Measurements from ENCODE around the gene TMEM129. TPM values are rescaled to one million over a fixed set of nuclear protein-coding genes. Genes with fewer than 3 reads are reported as not detected.

The TMEM129 gene
- total RNA-seq, 3 donors from 2014 or later, result 40.5 to 47.3 (median 41.6) TPM

DNA sequence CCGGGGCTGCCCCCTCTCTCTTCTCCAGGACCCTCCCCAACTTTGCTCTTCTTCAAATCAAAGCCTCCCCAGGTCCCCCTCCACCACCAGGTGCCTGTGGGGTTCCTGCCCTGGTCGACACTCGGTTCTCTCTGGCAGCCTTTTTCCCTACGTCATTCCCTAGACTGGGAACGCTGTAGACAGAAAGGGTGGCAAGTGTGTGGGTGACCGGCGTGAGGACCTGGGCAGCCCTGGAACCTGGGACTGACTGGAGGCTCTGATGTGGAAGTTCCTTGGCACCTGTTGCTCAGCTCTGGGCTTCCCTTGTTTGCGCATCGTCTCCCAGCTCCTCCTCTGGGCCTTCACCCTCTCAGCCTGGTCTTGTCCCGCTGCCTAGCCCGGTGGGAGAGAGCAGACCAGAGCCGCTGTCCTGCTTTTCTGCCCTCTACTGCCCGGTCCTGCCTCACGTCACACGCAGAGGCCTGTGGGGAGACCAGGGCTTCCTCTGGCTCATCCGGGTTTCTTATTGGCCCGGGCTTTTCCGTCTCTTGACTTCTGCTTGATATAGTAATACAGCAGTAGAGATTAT lies 1.5 kb upstream of the TMEM129 start:
- peak overlapping the region in 1 of 3 donors; percentile 63 for H3K4me3 ChIP-seq
- TF ChIP-seq POLR2AphosphoS5 (IDR thresholded peaks at IDR 0.05), result no peak
- TF ChIP-seq POLR2A (IDR thresholded peaks at IDR 0.05), result no peak
- TF ChIP-seq, protein P1, sequence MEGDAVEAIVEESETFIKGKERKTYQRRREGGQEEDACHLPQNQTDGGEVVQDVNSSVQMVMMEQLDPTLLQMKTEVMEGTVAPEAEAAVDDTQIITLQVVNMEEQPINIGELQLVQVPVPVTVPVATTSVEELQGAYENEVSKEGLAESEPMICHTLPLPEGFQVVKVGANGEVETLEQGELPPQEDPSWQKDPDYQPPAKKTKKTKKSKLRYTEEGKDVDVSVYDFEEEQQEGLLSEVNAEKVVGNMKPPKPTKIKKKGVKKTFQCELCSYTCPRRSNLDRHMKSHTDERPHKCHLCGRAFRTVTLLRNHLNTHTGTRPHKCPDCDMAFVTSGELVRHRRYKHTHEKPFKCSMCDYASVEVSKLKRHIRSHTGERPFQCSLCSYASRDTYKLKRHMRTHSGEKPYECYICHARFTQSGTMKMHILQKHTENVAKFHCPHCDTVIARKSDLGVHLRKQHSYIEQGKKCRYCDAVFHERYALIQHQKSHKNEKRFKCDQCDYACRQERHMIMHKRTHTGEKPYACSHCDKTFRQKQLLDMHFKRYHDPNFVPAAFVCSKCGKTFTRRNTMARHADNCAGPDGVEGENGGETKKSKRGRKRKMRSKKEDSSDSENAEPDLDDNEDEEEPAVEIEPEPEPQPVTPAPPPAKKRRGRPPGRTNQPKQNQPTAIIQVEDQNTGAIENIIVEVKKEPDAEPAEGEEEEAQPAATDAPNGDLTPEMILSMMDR (IDR thresholded peaks at IDR 0.05), result no peak
- peaks cover 8 to 15% of the 10 kb centered on the region in 2 donors for H3K4me1 ChIP-seq
- H3K27me3 ChIP-seq, result no peaks in the 10 kb centered on the region
- peak overlapping the region in 1 of 2 donors; percentile 38 for H3K27ac ChIP-seq
- intact Hi-C loops (cut with DNase I; ENCODE audit: low total_unique reads), result no loop called here
- no peak for DNase-seq (ENCODE audit: low spot score in 2 of 2)
- H3K36me3 ChIP-seq, result no peaks in the 10 kb centered on the region
- no peaks in the 10 kb centered on the region for H3K9me3 ChIP-seq

DNA sequence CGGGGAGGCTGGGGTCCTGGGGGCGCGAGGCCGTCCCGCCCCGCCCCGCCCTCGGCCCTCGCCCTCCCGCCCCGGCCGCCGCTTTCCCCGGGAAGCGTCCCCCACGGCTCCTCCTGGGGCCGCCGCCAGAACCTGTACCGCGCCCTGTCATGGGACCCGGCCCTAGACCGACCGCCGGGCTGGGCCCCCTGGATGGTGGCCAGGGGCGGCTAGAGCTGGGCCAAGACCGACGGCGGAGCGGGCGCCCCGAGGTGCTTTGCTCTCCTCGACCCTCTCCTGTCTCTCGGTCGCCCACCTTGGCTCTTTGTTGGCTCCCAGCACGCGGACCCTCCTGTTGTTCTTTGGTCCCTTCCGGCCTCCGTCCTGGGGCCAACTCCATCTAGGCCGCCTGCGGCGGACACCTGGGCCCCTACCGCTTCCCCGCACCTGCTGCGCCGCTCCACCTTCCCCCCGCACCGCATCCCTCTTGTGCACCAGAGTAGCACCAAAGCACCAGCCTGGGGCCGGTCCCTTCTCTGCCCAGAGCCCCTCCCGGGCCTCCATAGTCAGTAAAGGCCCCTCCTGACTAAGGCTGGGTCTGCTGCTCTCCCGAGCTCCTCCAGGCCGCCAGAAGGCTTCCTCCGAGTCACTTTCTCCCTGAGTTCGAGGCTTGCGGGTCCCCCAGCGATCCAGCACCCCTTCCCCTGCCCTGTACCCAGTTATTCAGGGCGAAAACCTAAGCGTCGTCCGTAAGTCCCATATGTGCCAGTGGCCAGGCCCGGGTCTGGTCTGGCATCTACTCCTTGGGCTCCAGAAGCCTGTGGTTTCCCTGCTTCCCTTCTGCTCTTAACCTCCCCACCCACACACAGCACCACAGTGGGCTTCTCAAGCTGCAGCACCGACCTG lies 785 bp upstream of the TMEM129 start:
- H3K9me3 ChIP-seq, result no peaks in the 10 kb centered on the region
- peak overlapping the region in 1 of 2 donors; percentile 90 for H3K27ac ChIP-seq
- intact Hi-C loops (cut with DNase I; ENCODE audit: low total_unique reads), result no loop called here
- H3K4me3 ChIP-seq, result peak overlapping the region; percentile 63 to 83 (median 80)
- DNase-seq (ENCODE audit: low spot score in 2 of 2), result no peak
- no peaks in the 10 kb centered on the region for H3K36me3 ChIP-seq
- TF ChIP-seq, protein P1 (IDR thresholded peaks at IDR 0.05), result no peak
- no peak for TF ChIP-seq POLR2AphosphoS5 (IDR thresholded peaks at IDR 0.05)
- TF ChIP-seq POLR2A (IDR thresholded peaks at IDR 0.05), result no peak
- H3K4me1 ChIP-seq, result peaks cover 8 to 15% of the 10 kb centered on the region in 2 donors
- no peaks in the 10 kb centered on the region for H3K27me3 ChIP-seq

DNA sequence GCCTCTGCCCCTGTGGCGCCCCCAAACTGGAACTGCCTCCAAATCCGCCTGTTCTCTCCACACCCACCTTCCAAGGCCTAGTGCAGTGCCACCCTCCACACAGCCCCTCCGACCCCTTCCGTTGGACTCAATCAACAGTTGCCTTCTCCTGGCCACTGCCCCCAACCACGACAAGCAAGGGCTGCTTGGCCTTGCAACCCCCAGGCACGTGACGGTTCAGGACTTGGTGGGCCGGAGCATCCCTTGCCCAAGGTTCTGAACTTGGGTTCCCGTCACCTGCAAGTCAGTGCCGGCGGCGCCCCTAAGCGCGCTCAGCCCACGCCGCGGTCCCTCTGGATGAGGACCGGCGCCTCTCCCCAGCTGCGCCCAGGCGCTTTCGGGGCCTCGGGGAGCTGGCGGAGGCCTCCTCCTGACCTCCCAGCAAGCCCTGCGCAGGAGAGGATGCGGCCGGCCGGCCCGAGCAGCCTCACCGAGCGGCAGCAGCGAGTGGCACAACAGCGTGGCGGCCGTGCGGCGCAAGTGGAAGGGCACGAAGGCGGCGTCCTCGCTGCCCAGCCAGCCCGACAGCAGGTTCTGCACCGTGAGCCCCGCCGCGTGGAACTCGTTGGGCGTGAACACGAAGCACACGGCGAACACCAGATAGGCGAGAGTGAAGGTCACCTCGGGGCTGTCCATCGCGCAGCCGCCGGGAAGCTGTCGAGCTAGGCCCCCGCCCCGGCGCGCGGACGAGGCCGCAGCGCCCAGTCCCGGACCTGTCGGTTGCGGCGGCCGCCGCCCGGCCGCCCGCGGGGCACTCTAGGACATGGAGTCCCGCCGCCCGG lies 750 bp downstream of the TMEM129 start:
- Histone ChIP-seq H3K36me3 (no peaks in the 10 kb centered on the region), H3K4me3 (peak overlapping the region; percentile 63 to 83 (median 80)), H3K9me3 (no peaks in the 10 kb centered on the region), H3K27me3 (no peaks in the 10 kb centered on the region), H3K4me1 (peaks cover 8 to 15% of the 10 kb centered on the region in 2 donors), H3K27ac (peak overlapping the region; percentile 88 to 90)
- TF ChIP-seq POLR2AphosphoS5 (IDR thresholded peaks at IDR 0.05) (peak in 1 of 3 donors; percentile 13), POLR2A (IDR thresholded peaks at IDR 0.05) (no peak)
- DNase-seq (ENCODE audit: low spot score in 2 of 2), result no peak
- intact Hi-C loops (cut with DNase I; ENCODE audit: low total_unique reads), result no loop called here

DNA sequence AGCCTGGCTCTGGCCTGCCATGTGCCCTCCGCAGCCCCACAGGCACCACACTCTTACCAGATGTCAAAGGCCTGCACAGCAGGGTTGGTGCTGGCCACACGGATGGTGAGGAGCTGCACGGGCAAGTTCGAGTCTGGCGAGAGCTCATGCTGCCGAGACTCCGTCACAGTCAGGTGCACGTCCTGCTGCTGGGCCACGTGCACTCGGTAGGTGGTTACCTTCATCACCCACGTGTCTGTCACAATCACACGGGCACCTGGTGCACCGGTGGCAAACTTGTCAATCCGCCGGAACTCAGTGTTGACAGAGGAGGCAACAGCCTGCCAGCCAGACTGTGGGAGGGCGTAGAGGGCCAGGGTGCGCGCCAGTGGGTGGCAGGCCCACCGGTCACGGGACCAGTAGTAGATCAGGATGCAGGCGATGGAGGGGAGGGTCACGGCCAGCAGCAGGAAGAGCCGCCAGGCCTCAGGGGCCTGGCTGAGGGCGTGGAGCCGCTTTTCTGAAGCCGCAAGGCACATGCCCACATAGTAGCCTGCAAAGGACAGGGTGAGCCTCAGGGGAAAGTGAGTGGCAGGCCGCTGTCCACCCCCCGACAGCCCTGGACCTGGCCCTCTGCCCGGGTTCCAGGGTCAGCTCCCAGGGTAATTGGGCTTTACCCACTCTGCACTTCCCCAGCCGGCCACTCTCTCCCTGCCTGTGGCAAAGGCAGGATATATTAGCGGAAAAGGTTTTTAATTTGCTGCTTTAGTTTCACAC lies 2.9 kb downstream of the TMEM129 start:
- DNase-seq (ENCODE audit: low spot score in 2 of 2), result no peak
- Histone ChIP-seq H3K4me1 (peaks cover 10 to 21% of the 10 kb centered on the region in 2 donors), H3K36me3 (no peaks in the 10 kb centered on the region), H3K4me3 (no peak overlapping the region), H3K27me3 (no peaks in the 10 kb centered on the region), H3K9me3 (no peaks in the 10 kb centered on the region), H3K27ac (peak overlapping the region in 1 of 2 donors; percentile 40)
- intact Hi-C loops (cut with DNase I; ENCODE audit: low total_unique reads), result no loop called here
- TF ChIP-seq POLR2A (IDR thresholded peaks at IDR 0.05) (no peak), POLR2AphosphoS5 (IDR thresholded peaks at IDR 0.05) (no peak)
- TF ChIP-seq, protein P1 (IDR thresholded peaks at IDR 0.05), result no peak

Data from breast epithelium (tissue), 4 donors.